Type B pancreatic cell (in vitro differentiated cells): ENCODE measurements around the gene CATSPERZ. TPM values are rescaled to one million over a fixed set of nuclear protein-coding genes. Genes with fewer than 3 reads are reported as not detected.
A peak's percentile ranks its signal among the peaks of the same experiment; 100 is the strongest.
"Not testable (repeated sequence)": the region's sequence is repeated elsewhere in the genome, so short reads cannot be mapped to it uniquely, and the experiment has no call there.

Experiments used
- DNase-seq: peaks from one replicate; pipeline ENCODE4 v3.0.0; 2021; ENCODE audit warnings: mixed read lengths; ENCODE audit not compliant: unreplicated experiment; ENCODE audit errors: extremely low spot score
- H3K27ac Mint-ChIP-seq: 2 replicates; pipeline ENCODE4 v1.8.0; 2021; ENCODE audit warnings: mild to moderate bottlenecking, mixed read lengths
- H3K27me3 Mint-ChIP-seq: 2 replicates; pipeline ENCODE4 v1.8.0; 2021; ENCODE audit warnings: mixed read lengths
- H3K36me3 Mint-ChIP-seq: 2 replicates; pipeline ENCODE4 v1.8.0; 2021; ENCODE audit warnings: mixed read lengths
- H3K4me1 Mint-ChIP-seq: one replicate; pipeline ENCODE4 v1.8.0; 2021; ENCODE audit warnings: mixed read lengths; ENCODE audit not compliant: unreplicated experiment
- H3K4me3 Mint-ChIP-seq: 2 replicates; pipeline ENCODE4 v1.8.0; 2021; ENCODE audit warnings: mild to moderate bottlenecking, mixed read lengths
- H3K9me3 Mint-ChIP-seq: 2 replicates; pipeline ENCODE4 v1.8.0; 2021; ENCODE audit warnings: mixed read lengths
- total RNA-seq: library from RNA; stranded (reverse); gene quantifications from 2 replicates; pipeline ENCODE4 v1.2.1, GENCODE V29; 2021; ENCODE audit warnings: low replicate concordance
- TF ChIP-seq, protein P1 (sequence below): fragments of 200-600 bp; sonication (generic); conservative IDR thresholded peaks from 2 replicates; pipeline ENCODE4 v1.5.0; 2021; ENCODE audit warnings: antibody characterized with exemption, mild to moderate bottlenecking

The CATSPERZ gene
- total RNA-seq, 1 donor from 2014 or later: not detected

DNA sequence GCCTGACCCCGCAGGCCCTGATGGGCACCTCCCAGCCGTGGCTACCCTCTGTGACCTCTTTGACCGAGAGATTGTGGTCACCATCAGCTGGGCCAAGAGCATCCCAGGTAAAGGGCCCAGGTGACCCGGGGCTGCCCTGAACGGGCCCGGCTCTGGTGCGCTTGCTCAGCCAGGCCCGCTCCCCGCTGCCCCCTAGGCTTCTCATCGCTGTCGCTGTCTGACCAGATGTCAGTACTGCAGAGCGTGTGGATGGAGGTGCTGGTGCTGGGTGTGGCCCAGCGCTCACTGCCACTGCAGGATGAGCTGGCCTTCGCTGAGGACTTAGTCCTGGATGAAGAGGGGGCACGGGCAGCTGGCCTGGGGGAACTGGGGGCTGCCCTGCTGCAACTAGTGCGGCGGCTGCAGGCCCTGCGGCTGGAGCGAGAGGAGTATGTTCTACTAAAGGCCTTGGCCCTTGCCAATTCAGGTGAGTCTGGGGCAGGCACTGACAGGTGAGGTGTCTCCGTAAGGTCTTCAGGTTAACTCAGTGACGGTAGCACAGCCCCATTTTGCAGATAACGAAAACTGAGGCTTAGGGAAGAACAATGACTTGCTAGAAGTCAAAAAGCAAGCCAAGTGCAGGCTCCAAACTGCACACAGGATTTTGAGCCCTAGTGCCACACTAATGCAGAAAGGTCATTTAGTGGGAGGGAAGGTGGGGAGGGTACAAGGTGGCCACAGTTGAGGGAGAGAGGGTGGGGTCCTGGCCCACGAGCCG is 14.8 kb downstream of the CATSPERZ start:
- H3K4me3 Mint-ChIP-seq: peak overlapping the region; percentile 47
- H3K4me1 Mint-ChIP-seq: peaks cover 16% of the 10 kb centered on the region
- H3K9me3 Mint-ChIP-seq: no peaks in the 10 kb centered on the region
- TF ChIP-seq, protein P1, sequence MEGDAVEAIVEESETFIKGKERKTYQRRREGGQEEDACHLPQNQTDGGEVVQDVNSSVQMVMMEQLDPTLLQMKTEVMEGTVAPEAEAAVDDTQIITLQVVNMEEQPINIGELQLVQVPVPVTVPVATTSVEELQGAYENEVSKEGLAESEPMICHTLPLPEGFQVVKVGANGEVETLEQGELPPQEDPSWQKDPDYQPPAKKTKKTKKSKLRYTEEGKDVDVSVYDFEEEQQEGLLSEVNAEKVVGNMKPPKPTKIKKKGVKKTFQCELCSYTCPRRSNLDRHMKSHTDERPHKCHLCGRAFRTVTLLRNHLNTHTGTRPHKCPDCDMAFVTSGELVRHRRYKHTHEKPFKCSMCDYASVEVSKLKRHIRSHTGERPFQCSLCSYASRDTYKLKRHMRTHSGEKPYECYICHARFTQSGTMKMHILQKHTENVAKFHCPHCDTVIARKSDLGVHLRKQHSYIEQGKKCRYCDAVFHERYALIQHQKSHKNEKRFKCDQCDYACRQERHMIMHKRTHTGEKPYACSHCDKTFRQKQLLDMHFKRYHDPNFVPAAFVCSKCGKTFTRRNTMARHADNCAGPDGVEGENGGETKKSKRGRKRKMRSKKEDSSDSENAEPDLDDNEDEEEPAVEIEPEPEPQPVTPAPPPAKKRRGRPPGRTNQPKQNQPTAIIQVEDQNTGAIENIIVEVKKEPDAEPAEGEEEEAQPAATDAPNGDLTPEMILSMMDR: no peak
- peaks cover 5% of the 10 kb centered on the region for H3K36me3 Mint-ChIP-seq
- H3K27me3 Mint-ChIP-seq: no peaks in the 10 kb centered on the region
- H3K27ac Mint-ChIP-seq: peak overlapping the region; percentile 59
- DNase-seq: no peak

DNA sequence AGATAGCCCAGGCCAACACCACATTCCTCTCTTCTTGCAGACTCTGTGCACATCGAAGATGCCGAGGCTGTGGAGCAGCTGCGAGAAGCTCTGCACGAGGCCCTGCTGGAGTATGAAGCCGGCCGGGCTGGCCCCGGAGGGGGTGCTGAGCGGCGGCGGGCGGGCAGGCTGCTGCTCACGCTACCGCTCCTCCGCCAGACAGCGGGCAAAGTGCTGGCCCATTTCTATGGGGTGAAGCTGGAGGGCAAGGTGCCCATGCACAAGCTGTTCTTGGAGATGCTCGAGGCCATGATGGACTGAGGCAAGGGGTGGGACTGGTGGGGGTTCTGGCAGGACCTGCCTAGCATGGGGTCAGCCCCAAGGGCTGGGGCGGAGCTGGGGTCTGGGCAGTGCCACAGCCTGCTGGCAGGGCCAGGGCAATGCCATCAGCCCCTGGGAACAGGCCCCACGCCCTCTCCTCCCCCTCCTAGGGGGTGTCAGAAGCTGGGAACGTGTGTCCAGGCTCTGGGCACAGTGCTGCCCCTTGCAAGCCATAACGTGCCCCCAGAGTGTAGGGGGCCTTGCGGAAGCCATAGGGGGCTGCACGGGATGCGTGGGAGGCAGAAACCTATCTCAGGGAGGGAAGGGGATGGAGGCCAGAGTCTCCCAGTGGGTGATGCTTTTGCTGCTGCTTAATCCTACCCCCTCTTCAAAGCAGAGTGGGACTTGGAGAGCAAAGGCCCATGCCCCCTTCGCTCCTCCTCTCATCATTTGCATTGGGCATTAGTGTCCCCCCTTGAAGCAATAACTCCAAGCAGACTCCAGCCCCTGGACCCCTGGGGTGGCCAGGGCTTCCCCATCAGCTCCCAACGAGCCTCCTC is 15.7 kb downstream of the CATSPERZ start:
- not testable (repeated sequence) for H3K27me3 Mint-ChIP-seq, H3K36me3 Mint-ChIP-seq, DNase-seq, H3K9me3 Mint-ChIP-seq
- H3K27ac Mint-ChIP-seq: peak overlapping the region; percentile 100
- peaks cover 16% of the 10 kb centered on the region for H3K4me1 Mint-ChIP-seq
- H3K4me3 Mint-ChIP-seq: peak overlapping the region; percentile 97

DNA sequence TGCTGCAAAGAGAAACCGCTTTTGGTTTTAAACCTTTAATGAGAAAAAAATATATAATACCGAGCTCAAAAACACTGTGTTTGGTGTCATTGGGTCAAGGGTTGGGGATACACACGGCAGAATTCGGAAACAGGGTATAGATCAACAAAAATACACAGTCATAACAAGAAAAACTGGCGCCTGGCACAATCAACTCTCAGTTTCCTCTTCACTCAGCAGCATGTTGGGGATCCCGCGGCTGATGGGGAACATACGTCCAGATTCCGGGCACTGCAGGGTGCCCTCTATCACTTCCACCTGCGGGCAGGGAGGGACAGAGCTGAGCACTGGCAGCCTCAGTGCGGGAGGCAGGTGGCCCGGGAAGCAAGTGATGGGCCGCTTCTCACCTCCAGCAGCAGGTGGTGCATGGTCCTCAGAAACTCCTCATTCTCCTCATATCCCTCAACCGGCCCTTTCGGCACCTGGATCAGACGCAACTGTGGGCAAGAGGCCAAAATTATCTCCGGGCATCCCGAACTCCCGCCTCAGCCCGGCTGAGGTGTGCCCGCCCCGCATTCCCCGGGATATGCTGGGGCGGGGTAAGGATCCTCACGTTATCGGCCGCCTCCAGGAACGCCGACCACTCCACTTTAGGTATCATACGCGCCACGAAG is 16.6 kb downstream of the CATSPERZ start:
- H3K36me3 Mint-ChIP-seq: peaks cover 13% of the 10 kb centered on the region
- no peaks in the 10 kb centered on the region for H3K9me3 Mint-ChIP-seq
- TF ChIP-seq, protein P1: no peak

DNA sequence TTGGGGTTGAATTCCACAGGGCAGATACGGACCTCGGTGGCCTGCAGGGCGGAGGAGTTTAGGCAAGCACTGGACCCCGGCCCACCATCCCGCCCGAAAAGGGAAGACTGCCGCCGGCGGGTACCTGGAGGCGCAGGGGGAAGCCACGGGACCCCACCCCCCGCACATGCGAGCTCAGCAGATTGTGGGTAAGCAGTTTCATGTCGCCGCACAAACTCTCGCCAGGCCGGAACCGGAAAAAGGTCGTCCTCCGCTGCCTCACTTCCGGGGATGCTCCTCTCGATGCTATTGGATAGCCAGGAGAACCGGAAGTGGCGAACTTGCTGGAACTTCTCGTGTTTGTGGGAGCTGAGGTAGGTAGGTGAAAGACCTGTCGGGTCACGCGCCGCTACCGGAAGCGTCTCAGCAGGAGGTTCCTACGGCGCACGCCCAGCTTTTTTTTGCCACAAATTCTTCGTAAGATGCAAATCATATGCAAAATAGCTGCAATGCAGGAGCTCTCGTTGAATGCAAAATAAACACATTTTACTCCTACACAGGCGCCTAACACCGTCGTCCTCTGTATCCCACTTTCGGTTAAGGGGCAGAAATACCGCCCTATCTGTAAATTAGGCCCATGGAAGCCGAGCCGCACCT is 17.3 kb downstream of the CATSPERZ start, which contains the start of gene TRMT112:
TSS of gene TRMT112 (minus strand) at position 235 of the 636 bp plus-strand sequence. CDS start at position 202, 33 bp downstream.
- peaks cover 21% of the 10 kb centered on the region for H3K4me1 Mint-ChIP-seq
- peak within 1 kb of the TSS; percentile 97 for H3K4me3 Mint-ChIP-seq
- peak within 1 kb of the TSS; percentile 100 for H3K27ac Mint-ChIP-seq
- H3K9me3 Mint-ChIP-seq: no peaks in the 10 kb centered on the region
- TF ChIP-seq, protein P1: no peak
- no peaks in the 10 kb centered on the region for H3K27me3 Mint-ChIP-seq
- peak; percentile 90 for DNase-seq
- peaks cover 14% of the 10 kb centered on the region for H3K36me3 Mint-ChIP-seq

More for the DNA sequence above, 16.6 kb downstream of the CATSPERZ start:
- peak overlapping the region; percentile 97 for H3K4me3 Mint-ChIP-seq
- peak overlapping the region; percentile 100 for H3K27ac Mint-ChIP-seq
- peaks cover 20% of the 10 kb centered on the region for H3K4me1 Mint-ChIP-seq
- no peak for DNase-seq
- no peaks in the 10 kb centered on the region for H3K27me3 Mint-ChIP-seq

DNA sequence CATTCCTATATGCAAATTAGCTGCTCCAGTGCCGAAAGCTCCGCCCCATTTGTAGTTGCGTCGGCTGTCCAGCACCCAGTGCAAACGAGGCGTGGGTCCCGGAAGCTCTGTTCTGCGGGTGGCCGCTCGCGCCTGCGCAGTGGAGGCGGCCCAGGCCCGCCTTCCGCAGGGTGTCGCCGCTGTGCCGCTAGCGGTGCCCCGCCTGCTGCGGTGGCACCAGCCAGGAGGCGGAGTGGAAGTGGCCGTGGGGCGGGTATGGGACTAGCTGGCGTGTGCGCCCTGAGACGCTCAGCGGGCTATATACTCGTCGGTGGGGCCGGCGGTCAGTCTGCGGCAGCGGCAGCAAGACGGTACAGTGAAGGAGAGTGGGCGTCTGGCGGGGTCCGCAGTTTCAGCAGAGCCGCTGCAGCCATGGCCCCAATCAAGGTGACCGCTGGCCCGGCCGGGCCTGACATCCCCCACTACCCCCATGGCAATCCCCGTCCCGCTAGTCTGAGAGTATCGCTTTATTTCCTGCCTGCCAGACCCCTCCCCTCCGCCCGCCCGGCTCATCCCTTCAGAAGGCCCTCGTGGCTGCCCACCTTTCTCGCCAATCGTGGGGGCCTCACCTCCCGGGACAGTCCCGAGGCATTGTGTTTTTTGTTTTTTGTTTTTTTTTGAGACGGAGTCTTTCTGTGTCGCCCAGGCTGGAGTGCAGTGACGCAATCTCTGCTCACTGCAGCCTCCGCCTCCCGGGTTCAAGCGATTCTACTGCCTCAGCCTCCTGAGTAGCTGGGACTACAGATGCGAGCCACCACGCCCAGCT is 18.0 kb downstream of the CATSPERZ start, which contains the start of gene PRDX5:
TSS of gene PRDX5 (plus strand) at position 161 of the 805 bp plus-strand sequence. CDS start at position 256, 95 bp downstream.
- H3K27ac Mint-ChIP-seq: peak within 1 kb of the TSS; percentile 100
- H3K9me3 Mint-ChIP-seq: no peaks in the 10 kb centered on the region
- DNase-seq: peak; percentile 93

More for the DNA sequence above, 18.0 kb downstream of the CATSPERZ start, which contains the start of gene PRDX5:
- Mint-ChIP-seq H3K27me3 (no peaks in the 10 kb centered on the region), H3K4me3 (peak within 1 kb of the TSS; percentile 97), H3K4me1 (peaks cover 21% of the 10 kb centered on the region), H3K36me3 (peaks cover 9% of the 10 kb centered on the region)
- TF ChIP-seq, protein P1: peak; percentile 30
